Measurements from ENCODE around the gene IDH3B. TPM values are rescaled to one million over a fixed set of nuclear protein-coding genes. Genes with fewer than 3 reads are reported as not detected.
"Not testable (repeated sequence)": the region's sequence is repeated elsewhere in the genome, so short reads cannot be mapped to it uniquely, and the experiment has no call there.

Gene IDH3B
- polyA plus RNA-seq, 1 experiment = 113 TPM

- no peak overlapping the region for H3K27ac ChIP-seq (ENCODE audit: low read depth, low read length)
- peaks cover 68% of the 10 kb centered on the region for H3K27me3 ChIP-seq (ENCODE audit: control insufficient read depth, insufficient read depth, low read length)
- no peak for TF ChIP-seq CTCF (IDR thresholded peaks at IDR 0.05; ENCODE audit: low read depth, low read length)
- no peak overlapping the region for H3K4me3 ChIP-seq (ENCODE audit: low read depth, low read length)
- ChIA-PET CTCF (interaction anchor here (1.1 kb wide), 1 partner anchor 123 kb away, joined by 3 read pairs; no protein-coding TSS in a partner anchor), POLR2A (no interaction called here)
- DNase-seq (ENCODE audit: low read depth, low spot score) = no peak
- H3K9me3 ChIP-seq (ENCODE audit: control insufficient read depth, insufficient read depth, low read length) = peaks cover 2% of the 10 kb centered on the region; the same call in 1 of the 2 replicates
Measured at GRCh38 chr20:2698912-2699311, 34.9 kb upstream of the IDH3B start.

GRCh38 chr20:2698186-2698817 lies 34.3 kb upstream of the IDH3B start:
- DNase-seq (ENCODE audit: low read depth, low spot score) = no peak
- H3K27ac ChIP-seq (ENCODE audit: low read depth, low read length) = no peak overlapping the region
- ChIA-PET CTCF (no interaction called here), POLR2A (no interaction called here)
- H3K9me3 ChIP-seq (ENCODE audit: control insufficient read depth, insufficient read depth, low read length) = peaks cover 5% of the 10 kb centered on the region; the same call in 1 of the 2 replicates
- TF ChIP-seq CTCF (IDR thresholded peaks at IDR 0.05; ENCODE audit: low read depth, low read length) = no peak
- H3K27me3 ChIP-seq (ENCODE audit: control insufficient read depth, insufficient read depth, low read length) = peaks cover 66% of the 10 kb centered on the region
- no peak overlapping the region for H3K4me3 ChIP-seq (ENCODE audit: low read depth, low read length)

GRCh38 chr20:2697768-2698167 lies 33.8 kb upstream of the IDH3B start:
- CTCF ChIA-PET = interaction anchor here (0.6 kb wide), 1 partner anchor 303 kb away, joined by 5 read pairs; no protein-coding TSS in a partner anchor

GRCh38 chr20:2696646-2697045 lies 32.6 kb upstream of the IDH3B start:
- CTCF ChIA-PET = no interaction called here
- no peak overlapping the region for H3K27ac ChIP-seq (ENCODE audit: low read depth, low read length)
- H3K4me3 ChIP-seq (ENCODE audit: low read depth, low read length) = no peak overlapping the region
- POLR2A ChIA-PET = no interaction called here
- no peak for DNase-seq (ENCODE audit: low read depth, low spot score)
- no peak for TF ChIP-seq CTCF (IDR thresholded peaks at IDR 0.05; ENCODE audit: low read depth, low read length)
- H3K9me3 ChIP-seq (ENCODE audit: control insufficient read depth, insufficient read depth, low read length) = peaks cover 5% of the 10 kb centered on the region; the same call in 1 of the 2 replicates
- H3K27me3 ChIP-seq (ENCODE audit: control insufficient read depth, insufficient read depth, low read length) = peaks cover 64% of the 10 kb centered on the region

More at GRCh38 chr20:2697768-2698167, 33.8 kb upstream of the IDH3B start:
- no peak for DNase-seq (ENCODE audit: low read depth, low spot score)
- Histone ChIP-seq H3K27me3 (ENCODE audit: control insufficient read depth, insufficient read depth, low read length) (peaks cover 66% of the 10 kb centered on the region), H3K9me3 (ENCODE audit: control insufficient read depth, insufficient read depth, low read length) (peaks cover 5% of the 10 kb centered on the region; the same call in 1 of the 2 replicates), H3K4me3 (ENCODE audit: low read depth, low read length) (no peak overlapping the region), H3K27ac (ENCODE audit: low read depth, low read length) (no peak overlapping the region)
- TF ChIP-seq CTCF (IDR thresholded peaks at IDR 0.05; ENCODE audit: low read depth, low read length) = no peak
- POLR2A ChIA-PET = no interaction called here

- CTCF ChIA-PET = not testable (repeated sequence)
Measured at GRCh38 chr20:2695984-2696525, 32.0 kb upstream of the IDH3B start.

More at GRCh38 chr20:2695984-2696525, 32.0 kb upstream of the IDH3B start:
- H3K9me3 ChIP-seq (ENCODE audit: control insufficient read depth, insufficient read depth, low read length); H3K27ac ChIP-seq (ENCODE audit: low read depth, low read length); DNase-seq (ENCODE audit: low read depth, low spot score); H3K4me3 ChIP-seq (ENCODE audit: low read depth, low read length); POLR2A ChIA-PET: not testable (repeated sequence)
- peaks cover 66% of the 10 kb centered on the region for H3K27me3 ChIP-seq (ENCODE audit: control insufficient read depth, insufficient read depth, low read length)
